GM23338 (cell line): ENCODE data around the gene CACNB4. TPM values are rescaled to one million over a fixed set of nuclear protein-coding genes. Genes with fewer than 3 reads are reported as not detected.
"Not testable (repeated sequence)": the region's sequence is repeated elsewhere in the genome, so short reads cannot be mapped to it uniquely, and the experiment has no call there.

Experiments used
- ATAC-seq: fragments of 200-7000 bp; cut with Tn5 transposase; 3 replicates; pipeline ENCODE4 v1.9.1; 2020
- DNase-seq: peaks from one replicate; pipeline ENCODE4 v3.0.0-alpha.2; 2015; ENCODE audit warnings: low spot score
- H2AFZ ChIP-seq: fragments of 200-600 bp; sonication (generic); 2 replicates; pipeline ENCODE4 v1.8.0; 2016; ENCODE audit warnings: antibody characterized with exemption, mild to moderate bottlenecking, moderate library complexity
- H3F3A ChIP-seq: fragments of 200-600 bp; sonication (generic); replicated peaks from 2 replicates; pipeline ENCODE4 v1.8.0; 2017; ENCODE audit warnings: antibody characterized with exemption, mixed run types, low read depth
- H3K27ac ChIP-seq: fragments of 200-600 bp; sonication (generic); 2 replicates; pipeline ENCODE4 v1.6.1; 2016; ENCODE audit warnings: low read depth
- H3K27me3 ChIP-seq: fragments of 200-600 bp; sonication (generic); 2 replicates; pipeline ENCODE4 v1.8.0; 2016; ENCODE audit warnings: mild to moderate bottlenecking, mixed run types, moderate library complexity; ENCODE audit not compliant: insufficient read depth
- H3K36me3 ChIP-seq: fragments of 200-600 bp; sonication (generic); 2 replicates; pipeline ENCODE4 v1.8.0; 2016; ENCODE audit warnings: mild to moderate bottlenecking; ENCODE audit not compliant: insufficient read depth
- H3K4me1 ChIP-seq: fragments of 200-600 bp; sonication (generic); 2 replicates; pipeline ENCODE4 v1.8.0; 2016; ENCODE audit warnings: mild to moderate bottlenecking, moderate library complexity; ENCODE audit not compliant: insufficient read depth
- H3K4me2 ChIP-seq: fragments of 200-600 bp; sonication (generic); 2 replicates; pipeline ENCODE4 v1.7.1; 2017; ENCODE audit warnings: mixed run types
- H3K4me3 ChIP-seq: fragments of 200-600 bp; sonication (generic); 2 replicates; pipeline ENCODE4 v1.6.1; 2016; ENCODE audit warnings: mixed run types
- H3K79me2 ChIP-seq: fragments of 200-600 bp; sonication (generic); replicated peaks from 2 replicates; pipeline ENCODE4 v1.8.0; 2017; ENCODE audit warnings: mild to moderate bottlenecking; ENCODE audit not compliant: insufficient read depth
- H3K9me2 ChIP-seq: fragments of 200-600 bp; sonication (generic); 2 replicates; pipeline ENCODE4 v1.8.0; 2017; ENCODE audit not compliant: insufficient read depth
- H4K20me1 ChIP-seq: fragments of 200-600 bp; sonication (generic); replicated peaks from 2 replicates; pipeline ENCODE4 v1.8.0; 2017; ENCODE audit warnings: mild to moderate bottlenecking; ENCODE audit not compliant: insufficient read depth
- H3K27ac Mint-ChIP-seq: 2 replicates; pipeline ENCODE4 v1.8.0; 2020; ENCODE audit warnings: inconsistent platforms, mild to moderate bottlenecking, moderate library complexity, mixed read lengths
- H3K27me3 Mint-ChIP-seq: 3 replicates; pipeline ENCODE4 v1.8.0; 2022; ENCODE audit warnings: low read depth, mild to moderate bottlenecking, moderate library complexity, mixed read lengths, inconsistent platforms; ENCODE audit not compliant: insufficient read depth, poor library complexity
- H3K36me3 Mint-ChIP-seq: 3 replicates; pipeline ENCODE4 v1.8.0; 2021; ENCODE audit warnings: low read depth, mild to moderate bottlenecking, inconsistent platforms, moderate library complexity, mixed read lengths
- H3K4me1 Mint-ChIP-seq: 3 replicates; pipeline ENCODE4 v1.8.0; 2020; ENCODE audit warnings: mild to moderate bottlenecking, inconsistent platforms, mixed read lengths
- H3K4me3 Mint-ChIP-seq: 3 replicates; pipeline ENCODE4 v1.8.0; 2021; ENCODE audit warnings: moderate library complexity, mild to moderate bottlenecking, inconsistent platforms, mixed read lengths
- H3K9me3 Mint-ChIP-seq: 3 replicates; pipeline ENCODE4 v1.8.0; 2020; ENCODE audit warnings: moderate library complexity, mild to moderate bottlenecking, inconsistent platforms, mixed read lengths
- CTCF ChIP-seq, 2 experiments: fragments of 200-600 bp in 1 of 2; sonication (generic) in 1 of 2; conservative IDR thresholded peaks; 2 replicates each; pipeline versions ENCODE4 v1.5.1 to v1.6.1; 2016 to 2017; ENCODE audit warnings: antibody characterized with exemption in 2 of 2, low read depth in 2 of 2, mild to moderate bottlenecking in 2 of 2, moderate library complexity in 1 of 2
- STAT1 ChIP-seq: IDR thresholded peaks from one replicate; pipeline ENCODE4 v1.6.1; 2016; ENCODE audit warnings: antibody characterized with exemption; ENCODE audit not compliant: unreplicated experiment
- ZNF462 ChIP-seq: fragments of 250-450 bp; sonication (Bioruptor Pico); IDR thresholded peaks from 2 replicates; pipeline ENCODE4 v1.5.0; 2020; ENCODE audit warnings: mild to moderate bottlenecking, moderate library complexity
- polyA plus RNA-seq: library from polyadenylated mRNA; unstranded; fragments of >200 nt; fragmentation: Nextera tagmentation; extraction: Ambion mirVana; gene quantifications from 2 replicates; pipeline ENCODE4 v1.2.1, GENCODE V29; 2016
- total RNA-seq: library from RNA; depleted of rRNA; stranded (reverse); fragments of >200 nt; shearing (Covaris generic); gene quantifications from 2 replicates; pipeline ENCODE4 v1.2.3, GENCODE V29; 2014

The CACNB4 gene
- total and polyA plus RNA-seq, 2 experiments from 2014 or later = 4.0 to 9.8 TPM

GRCh38 chr2:151916632-151917031 lies 182.2 kb downstream of the CACNB4 start:
- no peaks in the 10 kb centered on the region for H3K36me3 Mint-ChIP-seq
- H3K4me1 Mint-ChIP-seq = no peaks in the 10 kb centered on the region
- H3K4me1 ChIP-seq = no peaks in the 10 kb centered on the region
- no peaks in the 10 kb centered on the region for H3K9me3 Mint-ChIP-seq
- no peaks in the 10 kb centered on the region; the same call in 1 of the 2 replicates for H4K20me1 ChIP-seq
- H3K4me3 ChIP-seq = no peak overlapping the region
- H3K27me3 ChIP-seq = no peaks in the 10 kb centered on the region
- no peak for DNase-seq
- H3F3A ChIP-seq = no peaks in the 10 kb centered on the region
- H2AFZ ChIP-seq = no peak overlapping the region
- no peak overlapping the region for H3K27ac ChIP-seq
- H3K36me3 ChIP-seq = no peaks in the 10 kb centered on the region
- no peak overlapping the region for H3K27ac Mint-ChIP-seq
- no peaks in the 10 kb centered on the region for H3K79me2 ChIP-seq
- no peaks in the 10 kb centered on the region for H3K9me2 ChIP-seq
- no peak for TF ChIP-seq STAT1
- TF ChIP-seq CTCF (conservative IDR thresholded peaks at IDR 0.05; ENCODE audit: low read depth in 2 of 2) = peak in 1 of 2 experiments; percentile 16; a peak in 1 of 4 replicates
- no peak overlapping the region for H3K4me3 Mint-ChIP-seq
- no peaks in the 10 kb centered on the region for H3K27me3 Mint-ChIP-seq
- no peak overlapping the region for H3K4me2 ChIP-seq
- ATAC-seq = no peak

GRCh38 chr2:151915629-151916025 lies 183.2 kb downstream of the CACNB4 start:
- not testable (repeated sequence) for H2AFZ ChIP-seq, H3F3A ChIP-seq, H3K27me3 ChIP-seq, H3K27ac ChIP-seq, H3K27me3 Mint-ChIP-seq, H3K27ac Mint-ChIP-seq, H3K9me3 Mint-ChIP-seq, H3K36me3 ChIP-seq, H3K36me3 Mint-ChIP-seq, DNase-seq, H3K4me1 ChIP-seq, H3K4me2 ChIP-seq, H3K4me1 Mint-ChIP-seq, ATAC-seq, H4K20me1 ChIP-seq, H3K4me3 Mint-ChIP-seq, H3K9me2 ChIP-seq, H3K4me3 ChIP-seq, H3K79me2 ChIP-seq

- Mint-ChIP-seq H3K4me1 (no peaks in the 10 kb centered on the region), H3K27me3 (no peaks in the 10 kb centered on the region), H3K36me3 (no peaks in the 10 kb centered on the region), H3K27ac (no peak overlapping the region), H3K9me3 (peaks cover 3% of the 10 kb centered on the region; the same call in 1 of the 3 replicates), H3K4me3 (no peak overlapping the region)
- peak; percentile 15 for DNase-seq
- no peaks in the 10 kb centered on the region for H3K9me2 ChIP-seq
- no peaks in the 10 kb centered on the region for H3K4me1 ChIP-seq
- ATAC-seq = peak; percentile 55
- H3K79me2 ChIP-seq = no peaks in the 10 kb centered on the region
- H3K27ac ChIP-seq = no peak overlapping the region
- no peaks in the 10 kb centered on the region for H3K36me3 ChIP-seq
- no peak overlapping the region for H3K4me3 ChIP-seq
- no peaks in the 10 kb centered on the region; the same call in 1 of the 2 replicates for H4K20me1 ChIP-seq
- no peak overlapping the region for H3K4me2 ChIP-seq
- no peaks in the 10 kb centered on the region for H3K27me3 ChIP-seq
- H3F3A ChIP-seq = no peaks in the 10 kb centered on the region
- no peak overlapping the region for H2AFZ ChIP-seq
- TF ChIP-seq ZNF462 (CRISPR knock-in tag) (no peak), CTCF (conservative IDR thresholded peaks at IDR 0.05; ENCODE audit: low read depth in 2 of 2) (peak in 1 of 2 experiments; percentile 49; a peak in 2 of 4 replicates)
Measured at GRCh38 chr2:151914989-151915628, 183.7 kb downstream of the CACNB4 start.
